Hepatic stellate cell (primary cell): ENCODE results near the gene ZNG1C.
"Not testable (repeated sequence)": the region's sequence is repeated elsewhere in the genome, so short reads cannot be mapped to it uniquely, and the experiment has no call there.

Experiments used
- DNase-seq: peaks from one replicate; pipeline ENCODE4 v3.0.0; 2011; ENCODE audit warnings: low spot score

Gene ZNG1C

DNA sequence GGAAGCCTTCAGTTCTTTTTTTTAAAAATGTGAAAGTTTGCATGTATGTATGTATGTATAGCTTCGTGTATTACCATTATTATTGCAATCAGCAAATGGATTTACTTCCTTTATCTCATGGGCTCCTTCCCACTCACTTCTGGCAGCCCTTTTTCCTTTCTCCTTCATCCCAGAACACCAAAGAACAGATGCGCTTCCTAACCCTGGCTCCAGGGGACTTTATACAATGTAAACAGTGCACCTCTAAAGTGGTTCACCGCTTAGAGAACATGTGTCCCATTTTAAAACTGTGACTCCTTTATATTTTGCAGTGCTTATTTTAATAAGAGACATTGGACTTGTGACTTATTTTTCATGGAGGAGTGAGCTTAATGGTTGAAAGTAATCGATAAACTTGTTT, 101.5 kb downstream of the ZNG1C start:
- DNase-seq, result not testable (repeated sequence)

DNA sequence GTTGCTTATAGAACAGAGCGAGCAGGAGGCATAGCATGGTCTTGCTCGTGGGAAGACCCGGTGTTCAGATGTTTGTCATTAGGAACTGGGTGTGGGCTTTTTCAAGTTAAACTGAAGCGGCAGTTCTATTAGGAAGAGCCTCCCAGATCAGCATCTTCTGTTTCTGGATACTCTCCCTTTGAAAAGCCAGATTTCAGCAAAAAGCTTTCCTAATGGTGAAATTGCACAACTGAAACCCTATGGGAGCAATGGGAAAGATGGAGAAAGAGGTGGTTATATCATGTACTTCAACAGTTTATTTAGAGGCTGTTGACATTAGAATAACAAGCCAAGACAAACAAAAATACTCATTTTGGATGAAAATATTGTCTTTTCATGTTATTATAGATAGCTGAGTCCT, 102.2 kb downstream of the ZNG1C start:
- DNase-seq, result not testable (repeated sequence)
